GM19193 (cell line): Measurements from ENCODE around the gene MRPL20.

Experiments
- POLR2A ChIP-seq: IDR thresholded peaks from 4 replicates; pipeline ENCODE4 v1.6.1; 2011; ENCODE audit not compliant: insufficient read depth, insufficient read length; ENCODE audit errors: extremely low read depth

Gene MRPL20

GRCh38 chr1:1429671-1430073 lies 22.6 kb upstream of the MRPL20 start:
- TF ChIP-seq POLR2A = no peak

GRCh38 chr1:1428174-1428573 lies 21.1 kb upstream of the MRPL20 start:
- no peak for TF ChIP-seq POLR2A

DNA sequence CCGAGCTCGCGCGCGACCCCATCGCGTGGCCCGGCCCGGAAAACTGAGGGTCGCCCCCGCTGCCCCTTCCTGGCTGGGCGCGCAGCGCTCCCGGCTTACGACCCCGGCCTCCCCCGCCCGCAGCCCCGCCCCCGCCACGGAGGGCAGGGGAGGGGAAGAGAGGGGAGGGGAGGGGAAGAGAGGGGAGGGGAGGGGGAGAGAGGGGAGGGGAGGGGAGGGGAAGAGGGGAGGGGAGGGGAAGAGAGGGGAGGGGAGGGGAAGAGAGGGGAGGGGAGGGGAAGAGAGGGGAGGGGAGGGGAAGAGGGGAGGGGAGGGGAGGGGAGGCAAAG lies 20.7 kb upstream of the MRPL20 start:
- TF ChIP-seq POLR2A = no peak

- TF ChIP-seq POLR2A = no peak
Measured at GRCh38 chr1:1427106-1427819, 20.2 kb upstream of the MRPL20 start.

- TF ChIP-seq POLR2A = no peak
Measured at GRCh38 chr1:1426496-1427105, 19.5 kb upstream of the MRPL20 start.

DNA sequence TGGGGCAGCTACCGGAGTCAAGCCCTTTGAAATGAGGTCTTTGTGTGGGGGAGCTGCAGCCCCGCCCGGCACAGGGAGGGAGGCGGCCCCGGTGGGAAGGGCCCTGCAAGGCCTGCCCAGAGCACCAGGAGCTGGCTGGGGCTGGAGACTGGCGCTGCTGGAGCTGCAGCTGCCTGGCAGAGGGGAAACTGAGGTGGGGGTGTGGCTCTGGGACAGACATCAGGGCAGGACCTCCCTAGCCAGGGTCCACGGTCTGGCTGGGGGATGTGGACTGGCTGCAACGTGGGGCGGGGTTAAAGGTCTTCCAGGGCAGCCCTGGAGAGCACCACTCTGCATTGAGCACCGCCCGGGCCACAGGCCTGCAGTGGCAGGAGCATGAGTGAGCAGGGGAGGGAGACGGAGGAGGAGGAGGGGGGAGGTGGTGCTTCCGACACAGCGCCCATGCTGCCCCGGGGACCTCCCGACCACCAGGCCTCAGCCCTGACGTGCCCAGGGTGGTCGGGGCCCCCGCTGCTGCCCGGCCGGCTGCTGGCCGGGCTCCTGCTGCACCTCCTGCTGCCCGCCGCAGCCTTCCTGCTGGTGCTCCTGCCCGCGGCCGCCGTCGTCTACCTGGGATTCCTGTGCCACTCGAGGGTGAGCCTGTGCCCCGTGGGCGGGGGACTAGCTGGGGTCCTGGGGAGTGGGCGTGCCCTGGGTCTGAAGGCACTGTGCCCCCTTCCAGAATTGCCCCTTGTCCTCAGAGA lies 18.8 kb upstream of the MRPL20 start:
- no peak for TF ChIP-seq POLR2A

- TF ChIP-seq POLR2A = no peak
Measured at GRCh38 chr1:1425426-1425752, 18.3 kb upstream of the MRPL20 start.

DNA sequence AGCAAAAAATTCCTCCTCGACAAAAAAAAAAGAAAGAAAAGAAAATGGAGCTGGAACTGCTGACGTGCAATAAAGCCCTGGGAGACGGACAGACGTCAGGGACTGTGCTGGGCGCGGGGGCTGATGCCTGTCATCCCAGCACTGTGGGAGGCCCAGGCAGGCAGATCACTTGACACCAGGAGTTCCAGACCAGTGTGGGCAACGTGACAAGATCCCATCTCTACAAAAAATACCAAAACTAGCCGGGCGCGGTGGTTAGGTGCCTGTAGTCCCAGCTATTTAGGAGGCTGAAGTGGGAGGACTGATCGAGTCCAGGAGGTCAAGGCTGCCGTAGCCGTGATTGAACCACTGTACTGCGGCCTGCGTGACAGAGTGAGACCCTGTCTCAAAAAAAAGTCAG lies 17.6 kb upstream of the MRPL20 start:
- TF ChIP-seq POLR2A = no peak

DNA sequence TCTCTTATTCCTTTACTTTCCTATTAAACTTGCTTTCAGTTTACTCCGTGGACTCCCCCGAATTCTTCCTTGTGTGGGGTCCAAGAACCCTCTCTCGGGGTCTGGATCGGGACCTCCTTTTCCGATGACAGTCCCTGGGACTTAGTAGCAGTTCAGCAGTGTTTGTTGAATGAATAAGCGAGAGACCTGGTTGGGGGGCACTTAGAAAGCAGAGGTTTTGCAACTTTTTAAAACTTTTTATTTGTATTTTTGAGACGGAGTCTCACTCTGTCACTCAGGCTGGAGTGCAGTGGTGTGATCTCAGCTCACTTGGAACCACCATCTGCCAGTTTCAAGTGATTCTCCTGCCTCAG lies 16.1 kb upstream of the MRPL20 start:
- no peak for TF ChIP-seq POLR2A

- no peak for TF ChIP-seq POLR2A
Measured at GRCh38 chr1:1422465-1423244, 15.6 kb upstream of the MRPL20 start.

DNA sequence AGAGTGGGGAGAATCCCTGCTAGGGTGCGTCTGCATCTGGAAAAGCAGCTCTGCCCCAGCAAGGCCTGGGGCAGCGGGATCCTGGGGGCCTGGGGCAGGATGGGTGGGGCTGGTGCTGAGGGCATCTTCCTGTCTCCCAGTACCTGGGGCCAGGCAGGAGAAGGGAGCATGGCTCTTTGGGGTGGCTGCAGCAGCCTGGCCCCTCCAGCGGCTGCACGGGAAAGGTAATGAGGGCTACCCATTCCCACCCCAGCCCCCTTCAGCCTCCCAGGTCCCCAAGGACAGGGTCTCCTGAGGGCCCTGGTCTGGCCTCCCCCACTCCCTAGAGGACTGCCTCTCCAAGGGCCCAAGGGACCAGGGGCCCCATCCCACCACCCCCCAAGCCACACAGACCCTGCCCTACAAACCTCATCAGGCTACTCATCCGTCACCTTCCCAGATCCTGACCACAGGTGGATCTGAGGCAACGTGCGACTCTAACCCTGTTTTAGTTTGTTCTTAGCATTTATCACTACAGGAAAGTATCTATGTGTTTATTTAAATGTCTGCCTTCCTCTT lies 14.9 kb upstream of the MRPL20 start:
- TF ChIP-seq POLR2A = no peak

- TF ChIP-seq POLR2A = no peak
Measured at GRCh38 chr1:1421147-1421906, 14.2 kb upstream of the MRPL20 start, which contains the start of gene ANKRD65. TSS of gene ANKRD65 (minus strand) at chr1:1421276. CDS start at chr1:1421005, 271 bp downstream.

GRCh38 chr1:1420654-1421141 lies 13.6 kb upstream of the MRPL20 start:
- TF ChIP-seq POLR2A = no peak
